GM12878 (cell line): ENCODE results near the gene SVIL.

ENCODE experiments used
- EZH2 ChIP-seq: IDR thresholded peaks from 2 replicates; pipeline ENCODE4 v1.6.1; 2012; ENCODE audit warnings: low read depth, mild to moderate bottlenecking, control low read depth, inconsistent platforms, low read length, borderline replicate concordance; ENCODE audit not compliant: control insufficient read depth
- SP1 ChIP-seq: IDR thresholded peaks from one replicate; pipeline ENCODE4 v1.6.1; 2011; ENCODE audit warnings: low read depth, low read length
- SRF ChIP-seq, 2 experiments: IDR thresholded peaks; 2 replicates each; pipeline ENCODE4 v1.6.1; 2011; ENCODE audit warnings: low read depth in 2 of 2, low read length in 2 of 2, mild to moderate bottlenecking in 1 of 2, moderate library complexity in 1 of 2
- TBL1XR1 ChIP-seq: IDR thresholded peaks from 2 replicates; pipeline ENCODE4 v1.6.1; 2012; ENCODE audit warnings: low read depth, low read length, improper control_type of control experiment
- TCF12 ChIP-seq: IDR thresholded peaks from 2 replicates; pipeline ENCODE4 v1.6.1; 2011; ENCODE audit warnings: low read depth, mild to moderate bottlenecking, low read length
- ZZZ3 ChIP-seq: IDR thresholded peaks from 2 replicates; pipeline ENCODE4 v1.6.1; 2011; ENCODE audit warnings: low read depth; ENCODE audit not compliant: control insufficient read depth, insufficient read length
- TF ChIP-seq, protein P1 (sequence below), 3 experiments: IDR thresholded peaks in 2 of 3; conservative IDR thresholded peaks in 1 of 3; 2 replicates each; pipeline ENCODE4 v1.5.1; 2011; ENCODE audit warnings: low read depth in 3 of 3, low read length in 3 of 3, mild to moderate bottlenecking in 3 of 3, control low read depth in 2 of 3, moderate library complexity in 2 of 3, inconsistent platforms in 1 of 3, mixed read lengths in 1 of 3; ENCODE audit not compliant: control insufficient read depth in 2 of 3, insufficient read depth in 1 of 3; ENCODE audit errors: extremely low read depth in 1 of 3
- TF ChIP-seq, protein P2 (sequence below): fragments of 450-650 bp; conservative IDR thresholded peaks from 2 replicates; pipeline ENCODE4 v1.6.1; 2017; ENCODE audit warnings: mild to moderate bottlenecking, moderate library complexity
- TF ChIP-seq, protein P3 (sequence below): fragments of 450-650 bp; IDR thresholded peaks from 2 replicates; pipeline ENCODE4 v1.6.1; 2017; ENCODE audit warnings: mild to moderate bottlenecking

DNA sequence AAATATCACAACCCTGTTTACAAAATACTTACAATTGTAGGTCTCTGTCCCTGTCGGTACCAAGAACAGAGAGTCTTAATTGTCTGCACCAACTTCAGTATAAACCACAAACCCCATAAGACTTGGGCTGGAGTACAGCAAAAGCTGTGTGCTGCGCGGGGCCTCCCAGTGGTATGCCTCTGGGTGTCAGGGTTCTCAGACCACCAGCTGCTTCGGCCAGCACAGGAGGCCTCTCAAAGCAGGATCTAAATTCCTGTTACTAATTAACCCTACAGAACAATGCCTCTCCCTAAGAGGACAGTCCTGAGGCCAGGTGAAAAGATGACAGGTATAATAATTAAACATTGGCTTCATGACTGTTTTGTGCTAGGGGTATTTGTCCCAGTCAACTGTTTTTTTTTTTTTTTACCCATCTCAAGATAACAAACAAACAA, 957 bp upstream of the SVIL start:
- TF ChIP-seq, protein P1, sequence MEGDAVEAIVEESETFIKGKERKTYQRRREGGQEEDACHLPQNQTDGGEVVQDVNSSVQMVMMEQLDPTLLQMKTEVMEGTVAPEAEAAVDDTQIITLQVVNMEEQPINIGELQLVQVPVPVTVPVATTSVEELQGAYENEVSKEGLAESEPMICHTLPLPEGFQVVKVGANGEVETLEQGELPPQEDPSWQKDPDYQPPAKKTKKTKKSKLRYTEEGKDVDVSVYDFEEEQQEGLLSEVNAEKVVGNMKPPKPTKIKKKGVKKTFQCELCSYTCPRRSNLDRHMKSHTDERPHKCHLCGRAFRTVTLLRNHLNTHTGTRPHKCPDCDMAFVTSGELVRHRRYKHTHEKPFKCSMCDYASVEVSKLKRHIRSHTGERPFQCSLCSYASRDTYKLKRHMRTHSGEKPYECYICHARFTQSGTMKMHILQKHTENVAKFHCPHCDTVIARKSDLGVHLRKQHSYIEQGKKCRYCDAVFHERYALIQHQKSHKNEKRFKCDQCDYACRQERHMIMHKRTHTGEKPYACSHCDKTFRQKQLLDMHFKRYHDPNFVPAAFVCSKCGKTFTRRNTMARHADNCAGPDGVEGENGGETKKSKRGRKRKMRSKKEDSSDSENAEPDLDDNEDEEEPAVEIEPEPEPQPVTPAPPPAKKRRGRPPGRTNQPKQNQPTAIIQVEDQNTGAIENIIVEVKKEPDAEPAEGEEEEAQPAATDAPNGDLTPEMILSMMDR (IDR thresholded peaks at IDR 0.05 in 2 of 3, conservative IDR thresholded peaks at IDR 0.05 in 1 of 3; ENCODE audit: control insufficient read depth in 2 of 3, extremely low read depth in 1 of 3, insufficient read depth in 1 of 3, low read depth in 3 of 3, low read length in 3 of 3): no peak
- TF ChIP-seq EZH2 (no peak), TCF12 (0 out of 2 replicates have a peak, but pooled peaks have one; percentile 20), SP1 (no peak), SRF (IDR thresholded peaks at IDR 0.05; ENCODE audit: low read depth in 2 of 2, low read length in 2 of 2) (no peak), ZZZ3 (no peak), TBL1XR1 (no peak)
- TF ChIP-seq, protein P2, sequence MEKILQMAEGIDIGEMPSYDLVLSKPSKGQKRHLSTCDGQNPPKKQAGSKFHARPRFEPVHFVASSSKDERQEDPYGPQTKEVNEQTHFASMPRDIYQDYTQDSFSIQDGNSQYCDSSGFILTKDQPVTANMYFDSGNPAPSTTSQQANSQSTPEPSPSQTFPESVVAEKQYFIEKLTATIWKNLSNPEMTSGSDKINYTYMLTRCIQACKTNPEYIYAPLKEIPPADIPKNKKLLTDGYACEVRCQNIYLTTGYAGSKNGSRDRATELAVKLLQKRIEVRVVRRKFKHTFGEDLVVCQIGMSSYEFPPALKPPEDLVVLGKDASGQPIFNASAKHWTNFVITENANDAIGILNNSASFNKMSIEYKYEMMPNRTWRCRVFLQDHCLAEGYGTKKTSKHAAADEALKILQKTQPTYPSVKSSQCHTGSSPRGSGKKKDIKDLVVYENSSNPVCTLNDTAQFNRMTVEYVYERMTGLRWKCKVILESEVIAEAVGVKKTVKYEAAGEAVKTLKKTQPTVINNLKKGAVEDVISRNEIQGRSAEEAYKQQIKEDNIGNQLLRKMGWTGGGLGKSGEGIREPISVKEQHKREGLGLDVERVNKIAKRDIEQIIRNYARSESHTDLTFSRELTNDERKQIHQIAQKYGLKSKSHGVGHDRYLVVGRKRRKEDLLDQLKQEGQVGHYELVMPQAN: no peak
- TF ChIP-seq, protein P3, sequence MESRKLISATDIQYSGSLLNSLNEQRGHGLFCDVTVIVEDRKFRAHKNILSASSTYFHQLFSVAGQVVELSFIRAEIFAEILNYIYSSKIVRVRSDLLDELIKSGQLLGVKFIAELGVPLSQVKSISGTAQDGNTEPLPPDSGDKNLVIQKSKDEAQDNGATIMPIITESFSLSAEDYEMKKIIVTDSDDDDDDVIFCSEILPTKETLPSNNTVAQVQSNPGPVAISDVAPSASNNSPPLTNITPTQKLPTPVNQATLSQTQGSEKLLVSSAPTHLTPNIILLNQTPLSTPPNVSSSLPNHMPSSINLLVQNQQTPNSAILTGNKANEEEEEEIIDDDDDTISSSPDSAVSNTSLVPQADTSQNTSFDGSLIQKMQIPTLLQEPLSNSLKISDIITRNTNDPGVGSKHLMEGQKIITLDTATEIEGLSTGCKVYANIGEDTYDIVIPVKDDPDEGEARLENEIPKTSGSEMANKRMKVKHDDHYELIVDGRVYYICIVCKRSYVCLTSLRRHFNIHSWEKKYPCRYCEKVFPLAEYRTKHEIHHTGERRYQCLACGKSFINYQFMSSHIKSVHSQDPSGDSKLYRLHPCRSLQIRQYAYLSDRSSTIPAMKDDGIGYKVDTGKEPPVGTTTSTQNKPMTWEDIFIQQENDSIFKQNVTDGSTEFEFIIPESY: no peak
